Measurements from ENCODE around the gene PEX1. TPM values are rescaled to one million over a fixed set of nuclear protein-coding genes. Genes with fewer than 3 reads are reported as not detected.
A peak's percentile ranks its signal among the peaks of the same experiment; 100 is the strongest.

PEX1 gene
- total and polyA plus RNA-seq, 8 donors, result 2.0 to 50.3 (median 11.8) TPM

GRCh38 chr7:92534572-92534971 lies 6.3 kb upstream of the PEX1 start:
- Histone ChIP-seq H3K4me1 (peaks cover 0 to 34% (median 16%) of the 10 kb centered on the region in 4 donors), H3K36me3 (peaks cover 42 to 96% (median 95%) of the 10 kb centered on the region in 4 donors), H3K4me3 (no peak overlapping the region), H3K27ac (no peak overlapping the region), H3K9me3 (no peaks in the 10 kb centered on the region), H3K27me3 (no peaks in the 10 kb centered on the region)
- TF ChIP-seq CTCF (IDR thresholded peaks at IDR 0.05) (no peak), POLR2A (IDR thresholded peaks at IDR 0.05) (no peak)
- 90 to 94% (median 92%) methylated on average over 9 of the region's 9 CpGs for WGBS, 5 donors
- DNase-seq, result no peak
- intact Hi-C loops (cut with DNase I; ENCODE audit: low total_unique reads), result no loop called here

- Histone ChIP-seq H3K27ac (peak overlapping the region; percentile 83 to 90 (median 87)), H3K36me3 (peaks cover 19 to 40% (median 38%) of the 10 kb centered on the region in 4 donors), H3K4me3 (peak overlapping the region; percentile 78 to 98 (median 87)), H3K27me3 (no peaks in the 10 kb centered on the region), H3K9me3 (no peaks in the 10 kb centered on the region), H3K4me1 (peaks cover 8 to 42% (median 35%) of the 10 kb centered on the region in 4 donors)
- no peak for DNase-seq
- intact Hi-C loops (cut with DNase I; ENCODE audit: low total_unique reads), result no loop called here
- 0 to 1% (median 0%) methylated on average over 13 of the region's 13 CpGs for WGBS, 5 donors
- no peak for TF ChIP-seq POLR2AphosphoS5 (IDR thresholded peaks at IDR 0.05)
- TF ChIP-seq EP300 (IDR thresholded peaks at IDR 0.05), result no peak
- TF ChIP-seq POLR2A (IDR thresholded peaks at IDR 0.05), result no peak
- no peak for TF ChIP-seq CTCF (IDR thresholded peaks at IDR 0.05)
These were observed 591 bp upstream of the PEX1 start for GRCh38 chr7:92528958-92529264.

GRCh38 chr7:92527300-92528187 lies 776 bp downstream of the PEX1 start:
- Histone ChIP-seq H3K27ac (peak overlapping the region; percentile 86 to 90 (median 88)), H3K27me3 (no peaks in the 10 kb centered on the region), H3K4me1 (peaks cover 8 to 42% (median 35%) of the 10 kb centered on the region in 4 donors), H3K9me3 (no peaks in the 10 kb centered on the region), H3K36me3 (peaks cover 7 to 26% (median 25%) of the 10 kb centered on the region in 4 donors), H3K4me3 (peak overlapping the region; percentile 78 to 98 (median 87))
- peak in 1 of 3 donors; percentile 33 for TF ChIP-seq POLR2AphosphoS5 (IDR thresholded peaks at IDR 0.05)
- no peak for TF ChIP-seq POLR2A (IDR thresholded peaks at IDR 0.05)
- TF ChIP-seq CTCF (IDR thresholded peaks at IDR 0.05), result peak in 1 of 7 experiments; percentile 14
- intact Hi-C loops (cut with DNase I; ENCODE audit: low total_unique reads), result no loop called here
- WGBS, 5 donors, result 0 to 1% (median 1%) methylated on average over 31 of the region's 31 CpGs
- peak; percentile 44 to 82 for DNase-seq

- DNase-seq, result no peak
- Histone ChIP-seq H3K4me1 (peaks cover 8 to 22% (median 20%) of the 10 kb centered on the region in 4 donors), H3K27ac (no peak overlapping the region), H3K27me3 (no peaks in the 10 kb centered on the region), H3K9me3 (no peaks in the 10 kb centered on the region), H3K4me3 (no peak overlapping the region), H3K36me3 (peaks cover 0 to 33% (median 25%) of the 10 kb centered on the region in 4 donors)
- 86 to 92% (median 88%) methylated on average over 2 of the region's 2 CpGs for WGBS, 5 donors
- intact Hi-C loops (cut with DNase I; ENCODE audit: low total_unique reads), result no loop called here
- TF ChIP-seq EP300 (IDR thresholded peaks at IDR 0.05) (no peak), POLR2AphosphoS5 (IDR thresholded peaks at IDR 0.05) (no peak), CTCF (IDR thresholded peaks at IDR 0.05) (no peak), POLR2A (IDR thresholded peaks at IDR 0.05) (no peak)
These were observed 5.2 kb downstream of the PEX1 start for GRCh38 chr7:92523110-92523509.
